ENCODE data around the gene SYNRG.

SYNRG gene

GRCh38 chr17:37605813-37606505, 3.3 kb downstream of the SYNRG start:
- no peak for DNase-seq (ENCODE audit: low read depth)

- DNase-seq (ENCODE audit: low read depth), result no peak
Observed at GRCh38 chr17:37605081-37605480, 4.1 kb downstream of the SYNRG start.

- DNase-seq (ENCODE audit: low read depth), result no peak
Observed at GRCh38 chr17:37604556-37604955, 4.7 kb downstream of the SYNRG start.

- DNase-seq (ENCODE audit: low read depth), result no peak
Observed at GRCh38 chr17:37598145-37598544, 11.1 kb downstream of the SYNRG start.

- DNase-seq (ENCODE audit: low read depth), result no peak
Observed at GRCh38 chr17:37592291-37592690, 16.9 kb downstream of the SYNRG start.

- no peak for DNase-seq (ENCODE audit: low read depth)
Observed at GRCh38 chr17:37585066-37585465, 24.2 kb downstream of the SYNRG start.

GRCh38 chr17:37576281-37576680, 32.9 kb downstream of the SYNRG start:
- DNase-seq (ENCODE audit: low read depth), result no peak

- DNase-seq (ENCODE audit: low read depth), result no peak
Observed at GRCh38 chr17:37574427-37574826, 34.8 kb downstream of the SYNRG start.

- no peak for DNase-seq (ENCODE audit: low read depth)
Observed at GRCh38 chr17:37571674-37572073, 37.5 kb downstream of the SYNRG start.

- DNase-seq (ENCODE audit: low read depth), result peak; percentile 2
Observed at GRCh38 chr17:37570527-37571093, 38.6 kb downstream of the SYNRG start.

GRCh38 chr17:37568350-37569053, 40.7 kb downstream of the SYNRG start:
- DNase-seq (ENCODE audit: low read depth), result no peak

GRCh38 chr17:37567538-37567937, 41.7 kb downstream of the SYNRG start:
- no peak for DNase-seq (ENCODE audit: low read depth)

GRCh38 chr17:37567137-37567536, 42.1 kb downstream of the SYNRG start:
- DNase-seq (ENCODE audit: low read depth), result no peak

- no peak for DNase-seq (ENCODE audit: low read depth)
Observed at GRCh38 chr17:37564252-37564651, 45.0 kb downstream of the SYNRG start.

GRCh38 chr17:37562016-37562745, 47.0 kb downstream of the SYNRG start:
- DNase-seq (ENCODE audit: low read depth), result no peak

GRCh38 chr17:37558299-37558698, 50.9 kb downstream of the SYNRG start:
- no peak for DNase-seq (ENCODE audit: low read depth)

- no peak for DNase-seq (ENCODE audit: low read depth)
Observed at GRCh38 chr17:37557482-37557881, 51.7 kb downstream of the SYNRG start.

GRCh38 chr17:37555386-37555785, 53.8 kb downstream of the SYNRG start:
- DNase-seq (ENCODE audit: low read depth), result no peak

- DNase-seq (ENCODE audit: low read depth), result no peak
Observed at GRCh38 chr17:37553401-37553966, 55.7 kb downstream of the SYNRG start.

GRCh38 chr17:37551788-37552187, 57.4 kb downstream of the SYNRG start:
- DNase-seq (ENCODE audit: low read depth), result no peak

GRCh38 chr17:37547986-37548385, 61.2 kb downstream of the SYNRG start:
- DNase-seq (ENCODE audit: low read depth), result no peak

GRCh38 chr17:37546302-37546701, 62.9 kb downstream of the SYNRG start:
- no peak for DNase-seq (ENCODE audit: low read depth)
